ENCODE measurements around the gene SAMD11.

DNA sequence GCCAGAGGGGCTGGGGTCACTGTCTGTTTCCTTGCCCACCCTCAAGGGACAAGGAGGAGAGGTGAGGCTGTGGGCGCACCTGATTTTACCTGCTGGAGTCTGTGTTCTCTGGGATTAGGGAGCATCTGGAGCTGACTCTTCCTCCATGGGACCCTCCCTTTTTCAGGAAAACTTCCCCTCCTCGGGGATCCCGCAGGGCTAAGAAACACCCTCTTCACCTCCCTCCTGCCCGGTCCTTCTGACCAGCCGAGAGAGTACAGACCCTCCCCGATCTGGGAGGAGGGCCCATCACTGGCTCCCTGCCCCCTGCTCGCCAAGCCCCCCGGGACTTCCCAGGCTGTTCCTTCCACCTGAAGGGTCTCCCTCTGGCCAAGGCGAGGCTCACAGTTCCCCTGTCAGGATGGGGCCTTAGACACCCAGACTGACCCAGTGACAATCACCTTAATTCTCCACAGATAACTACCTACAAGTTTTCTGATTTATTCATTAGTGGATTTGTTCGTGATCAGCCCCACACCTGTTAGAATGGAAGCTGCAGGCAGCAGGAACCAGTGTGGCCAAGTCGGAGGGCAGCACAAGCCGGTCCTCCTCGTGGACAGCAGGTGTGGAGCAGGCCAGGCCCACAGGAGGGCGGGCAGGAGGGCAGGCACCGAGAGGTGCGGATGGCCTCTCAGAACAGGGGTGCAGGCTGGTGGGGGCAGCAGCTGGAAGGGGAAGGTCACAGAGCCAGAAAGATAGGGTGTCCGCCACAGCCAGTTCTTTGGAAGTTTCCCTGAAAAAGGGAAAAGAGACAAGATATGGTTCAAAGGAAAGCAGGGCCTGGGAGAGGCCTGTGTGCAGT lies 15.9 kb upstream of the SAMD11 start:
- TF ChIP-seq CTCF (IDR thresholded peaks at IDR 0.05 in 8 of 11, conservative IDR thresholded peaks at IDR 0.05 in 3 of 11) (no peak), POLR2A (IDR thresholded peaks at IDR 0.05) (no peak)

All from spleen (tissue), 7 donors.